ENCODE results near the gene HDAC4.

DNA sequence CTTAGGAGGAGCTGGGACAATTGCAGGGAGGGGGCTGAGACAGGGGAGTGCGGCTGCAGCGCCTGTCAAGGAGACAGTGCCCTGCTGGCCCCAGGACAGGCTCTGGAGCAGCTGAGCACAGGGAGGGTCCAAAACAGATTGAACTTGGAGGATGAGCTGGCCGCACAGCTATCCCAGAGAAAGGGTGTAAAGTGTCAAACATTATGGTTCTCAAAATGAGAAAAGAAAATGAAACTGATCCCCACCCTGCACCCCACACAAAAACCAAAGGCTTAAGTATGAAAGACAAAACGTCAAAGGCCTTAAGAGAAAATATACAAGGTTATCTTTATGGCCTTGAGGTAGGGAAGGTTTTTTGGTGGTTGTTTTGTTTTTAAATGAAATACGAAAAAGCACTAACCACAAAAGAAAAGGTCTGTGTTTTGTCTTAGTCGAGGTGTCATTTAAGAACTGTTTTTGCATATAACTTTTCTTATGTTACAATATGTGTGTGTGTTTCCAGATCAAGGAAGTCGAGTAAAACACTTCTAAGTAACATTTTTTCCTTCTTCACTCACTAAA lies 111.8 kb downstream of the HDAC4 start:
- TF ChIP-seq SUZ12 (IDR thresholded peaks at IDR 0.05) (no peak), FOXA1 (IDR thresholded peaks at IDR 0.05) (no peak), FOXK2 (IDR thresholded peaks at IDR 0.05) (no peak), ELF4 (IDR thresholded peaks at IDR 0.05) (no peak), L3MBTL2 (conservative IDR thresholded peaks at IDR 0.05) (no peak), ZNF384 (IDR thresholded peaks at IDR 0.05) (no peak), ARNT (IDR thresholded peaks at IDR 0.05) (no peak)
- TF ChIP-seq, protein P1, sequence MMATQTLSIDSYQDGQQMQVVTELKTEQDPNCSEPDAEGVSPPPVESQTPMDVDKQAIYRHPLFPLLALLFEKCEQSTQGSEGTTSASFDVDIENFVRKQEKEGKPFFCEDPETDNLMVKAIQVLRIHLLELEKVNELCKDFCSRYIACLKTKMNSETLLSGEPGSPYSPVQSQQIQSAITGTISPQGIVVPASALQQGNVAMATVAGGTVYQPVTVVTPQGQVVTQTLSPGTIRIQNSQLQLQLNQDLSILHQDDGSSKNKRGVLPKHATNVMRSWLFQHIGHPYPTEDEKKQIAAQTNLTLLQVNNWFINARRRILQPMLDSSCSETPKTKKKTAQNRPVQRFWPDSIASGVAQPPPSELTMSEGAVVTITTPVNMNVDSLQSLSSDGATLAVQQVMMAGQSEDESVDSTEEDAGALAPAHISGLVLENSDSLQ (IDR thresholded peaks at IDR 0.05) = no peak

Measured in HEK293T (cell line).